H1 (cell line): Measurements from ENCODE around the gene ANK3. TPM values are rescaled to one million over a fixed set of nuclear protein-coding genes. Genes with fewer than 3 reads are reported as not detected.

Source experiments
- CTCF ChIA-PET: fragments of 300-600 bp; sonication (Branson Sonifier 250); formaldehyde crosslinking; loops from one replicate; lab custom pipeline; 2021; ENCODE audit not compliant: partially characterized antibody; lab: Charles Lee
- POLR2A ChIA-PET: fragments of 300-600 bp; sonication (Branson Sonifier 250); formaldehyde crosslinking; loops from one replicate; lab custom pipeline; 2021; ENCODE audit warnings: inconsistent platforms; ENCODE audit not compliant: partially characterized antibody; lab: Charles Lee
- DNase-seq, 2 experiments: peaks; one replicate each; pipeline versions ENCODE4 v3.0.0 to v3.0.0-alpha.2; 2010 to 2022; ENCODE audit warnings: low spot score in 2 of 2, low read depth in 1 of 2, mixed read lengths in 1 of 2
- FAIRE-seq: peaks from 2 replicates; lab custom pipeline; 2011; peaks lifted over from hg19 to GRCh38; lab: Jason Lieb, UNC
- H2AFZ ChIP-seq: 2 replicates; pipeline ENCODE4 v1.8.1; 2012; ENCODE audit warnings: low read length, inconsistent platforms
- H2AK5ac ChIP-seq: 2 replicates; pipeline ENCODE4 v1.6.1; 2013; ENCODE audit warnings: low read depth, low read length
- H2BK120ac ChIP-seq: replicated peaks from 2 replicates; pipeline ENCODE3; 2013; ENCODE audit warnings: low read depth, low read length, inconsistent platforms
- H2BK12ac ChIP-seq: 2 replicates; pipeline ENCODE4 v1.6.1; 2013; ENCODE audit warnings: low read depth, low read length
- H2BK15ac ChIP-seq: 2 replicates; pipeline ENCODE4 v1.6.1; 2013; ENCODE audit warnings: low read length
- H2BK20ac ChIP-seq: 2 replicates; pipeline ENCODE4 v1.6.1; 2013; ENCODE audit warnings: low read length
- H2BK5ac ChIP-seq: 2 replicates; pipeline ENCODE4 v1.6.1; 2013; ENCODE audit warnings: low read depth, low read length
- H3K14ac ChIP-seq: 2 replicates; pipeline ENCODE4 v1.6.1; 2013; ENCODE audit warnings: inconsistent platforms; ENCODE audit not compliant: insufficient read length
- H3K18ac ChIP-seq: 2 replicates; pipeline ENCODE4 v1.6.1; 2013; ENCODE audit warnings: low read length; ENCODE audit errors: extremely low read depth
- H3K23ac ChIP-seq: 2 replicates; pipeline ENCODE4 v1.6.1; 2013; ENCODE audit warnings: inconsistent platforms; ENCODE audit not compliant: insufficient read length
- H3K23me2 ChIP-seq: 2 replicates; pipeline ENCODE4 v1.6.1; 2013; ENCODE audit warnings: low read depth, low read length
- H3K27ac ChIP-seq: 2 replicates; pipeline ENCODE4 v1.6.1; 2011; ENCODE audit warnings: low read depth, low read length, inconsistent platforms
- H3K27me3 ChIP-seq, 4 experiments: replicated peaks in 1 of 4; 1 replicate in 1 of 4; 2 replicates in 3 of 4; pipeline versions ENCODE4 v1.6.1 to v1.8.1; 2011 to 2013; ENCODE audit warnings: low read length in 3 of 4, mild to moderate bottlenecking in 3 of 4, inconsistent platforms in 2 of 4, mixed read lengths in 2 of 4, moderate library complexity in 1 of 4; ENCODE audit not compliant: control insufficient read depth in 3 of 4, insufficient read depth in 3 of 4; ENCODE audit errors: extremely low read depth in 1 of 4
- H3K36me3 ChIP-seq, 4 experiments: 2 replicates each; pipeline versions ENCODE4 v1.6.1 to v1.8.1; 2011 to 2013; ENCODE audit warnings: mild to moderate bottlenecking in 4 of 4, low read length in 3 of 4, moderate library complexity in 2 of 4, control low read depth in 1 of 4, inconsistent platforms in 1 of 4; ENCODE audit not compliant: insufficient read depth in 4 of 4, control insufficient read depth in 2 of 4
- H3K4ac ChIP-seq: replicated peaks from 2 replicates; pipeline ENCODE3; 2013; ENCODE audit warnings: low read length, low read depth, mixed read lengths, inconsistent platforms; ENCODE audit not compliant: insufficient read length
- H3K4me1 ChIP-seq, 4 experiments: replicated peaks in 1 of 4; 1 replicate in 1 of 4; 2 replicates in 3 of 4; pipeline versions ENCODE4 v1.6.1 to v1.8.1; 2011 to 2013; ENCODE audit warnings: low read length in 3 of 4, inconsistent platforms in 2 of 4, mixed read lengths in 1 of 4; ENCODE audit not compliant: insufficient read depth in 4 of 4, control insufficient read depth in 3 of 4
- H3K4me2 ChIP-seq, 2 experiments: 2 replicates each; pipeline versions ENCODE4 v1.6.1 to v1.8.1; 2011 to 2013; ENCODE audit warnings: low read depth in 2 of 2, low read length in 2 of 2, control low read depth in 1 of 2, inconsistent platforms in 1 of 2, mild to moderate bottlenecking in 1 of 2; ENCODE audit not compliant: insufficient read depth in 1 of 2
- H3K4me3 ChIP-seq, 4 experiments: fragments of 200-600, 300-600 bp in 1 of 4; sonication (generic), shearing (Covaris generic), sonication (Bioruptor Twin) in 1 of 4; 2 replicates each; pipeline versions ENCODE4 v1.5.1 to v1.8.1; 2011 to 2016; ENCODE audit warnings: low read length in 4 of 4, low read depth in 3 of 4, control low read depth in 2 of 4, inconsistent platforms in 2 of 4, mild to moderate bottlenecking in 2 of 4, mixed read lengths in 1 of 4, moderate library complexity in 1 of 4; ENCODE audit not compliant: insufficient read depth in 2 of 4; ENCODE audit errors: extremely low read depth in 1 of 4
- H3K56ac ChIP-seq: replicated peaks from 2 replicates; pipeline ENCODE3; 2013; ENCODE audit warnings: low read depth, mild to moderate bottlenecking, mixed read lengths, low read length, inconsistent platforms; ENCODE audit not compliant: insufficient read length
- H3K79me1 ChIP-seq: 2 replicates; pipeline ENCODE4 v1.6.1; 2013; ENCODE audit warnings: low read depth, low read length, control low read depth
- H3K79me2 ChIP-seq, 2 experiments: 2 replicates each; pipeline versions ENCODE4 v1.6.1 to v1.8.1; 2012 to 2013; ENCODE audit warnings: low read length in 2 of 2, mild to moderate bottlenecking in 2 of 2, inconsistent platforms in 1 of 2; ENCODE audit not compliant: insufficient read depth in 2 of 2, control insufficient read depth in 1 of 2
- H3K9ac ChIP-seq, 4 experiments: replicated peaks in 1 of 4; 1 replicate in 1 of 4; 2 replicates in 3 of 4; pipeline versions ENCODE4 v1.6.1 to v1.8.1; 2011 to 2013; ENCODE audit warnings: low read depth in 3 of 4, low read length in 3 of 4, control low read depth in 2 of 4, mild to moderate bottlenecking in 2 of 4, moderate library complexity in 2 of 4, inconsistent platforms in 1 of 4; ENCODE audit errors: extremely low read depth in 1 of 4
- H3K9me3 ChIP-seq, 2 experiments: 2 replicates each; pipeline versions ENCODE4 v1.6.1 to v1.8.1; 2012 to 2013; ENCODE audit warnings: mild to moderate bottlenecking in 2 of 2, moderate library complexity in 2 of 2, control low read depth in 1 of 2, inconsistent platforms in 1 of 2, low read depth in 1 of 2, low read length in 1 of 2, mixed read lengths in 1 of 2; ENCODE audit not compliant: insufficient read depth in 2 of 2
- H4K20me1 ChIP-seq, 2 experiments: replicated peaks in 1 of 2; 2 replicates each; pipeline versions ENCODE3 to v1.8.1; 2011 to 2013; ENCODE audit warnings: inconsistent platforms in 2 of 2, low read length in 2 of 2, mild to moderate bottlenecking in 1 of 2; ENCODE audit not compliant: insufficient read depth in 2 of 2, control insufficient read depth in 1 of 2
- H4K5ac ChIP-seq: 2 replicates; pipeline ENCODE4 v1.6.1; 2013; ENCODE audit warnings: low read length, low read depth, mixed read lengths, inconsistent platforms; ENCODE audit not compliant: insufficient read length
- H4K8ac ChIP-seq: 2 replicates; pipeline ENCODE4 v1.8.0; 2013; ENCODE audit warnings: mild to moderate bottlenecking, moderate library complexity, low read length, inconsistent platforms; ENCODE audit not compliant: insufficient read depth; ENCODE audit errors: extremely low read depth
- H4K91ac ChIP-seq: replicated peaks from 2 replicates; pipeline ENCODE3; 2013; ENCODE audit warnings: low read length, mixed read lengths, inconsistent platforms; ENCODE audit not compliant: insufficient read length
- ATF2 ChIP-seq: IDR thresholded peaks from 2 replicates; pipeline ENCODE4 v1.6.1; 2012; ENCODE audit warnings: low read length, inconsistent platforms
- KDM1A ChIP-seq: fragments of 200-600, 300-600 bp; sonication (generic); IDR thresholded peaks from 2 replicates; pipeline ENCODE4 v1.7.1; 2016; ENCODE audit warnings: mild to moderate bottlenecking, low read length, borderline replicate concordance
- RBBP5 ChIP-seq: IDR thresholded peaks from 2 replicates; pipeline ENCODE4 v1.7.1; 2012; ENCODE audit warnings: low read depth, mild to moderate bottlenecking, inconsistent platforms, low read length, moderate library complexity, borderline replicate concordance
- RNF2 ChIP-seq: fragments of 200-900, 300-1000 bp; sonication (generic); IDR thresholded peaks from 2 replicates; pipeline ENCODE4 v1.7.1; 2016; ENCODE audit warnings: borderline replicate concordance, low read depth, mild to moderate bottlenecking, antibody characterized with exemption, low read length; ENCODE audit not compliant: poor library complexity, severe bottlenecking; ENCODE audit errors: missing control alignments
- ZNF274 ChIP-seq: IDR thresholded peaks from 2 replicates; pipeline ENCODE4 v1.7.0; 2012; ENCODE audit warnings: low read length, borderline replicate concordance; ENCODE audit errors: extremely low read depth
- WGBS, 2 experiments: shearing (Covaris generic) in 1 of 2; methylation state at CpG; one replicate each; pipeline versions ENCODE4 v1.1.6 to v1.1.7; 2013 to 2015; ENCODE audit warnings: low lambda C conversion rate in 2 of 2, mixed read lengths in 2 of 2, inconsistent platforms in 1 of 2, low coverage in 1 of 2, missing lambda C conversion rate in 1 of 2; ENCODE audit not compliant: insufficient replicate concordance in 2 of 2, insufficient coverage in 1 of 2, insufficient read length in 1 of 2; ENCODE audit errors: extremely low coverage in 1 of 2, missing lambda C conversion rate in 1 of 2; 5-methylcytosine and 5-hydroxymethylcytosine counted together
- polyA plus RNA-seq, 7 experiments: library from polyadenylated mRNA; depleted of rRNA in 3 of 7; stranded (reverse) in 5 of 7; unstranded in 2 of 7; fragments of >200 nt in 5 of 7; fragments of 200-250 nt in 2 of 7; gene quantifications; 1 replicate in 5 of 7; 2 replicates in 1 of 7; 4 replicates in 1 of 7; pipeline versions ENCODE4 v1.2.1 to v1.2.3, GENCODE V29; 2011 to 2013; ENCODE audit warnings: missing spikeins in 2 of 7, mixed read lengths in 2 of 7
- total RNA-seq: library from RNA; stranded (reverse); fragmentation: NEBNext Ultra II Directional; extraction: Animal tissue kit (Norgen Biotek cat#: 25700); gene quantifications from 2 replicates; pipeline ENCODE4 v1.2.1, GENCODE V29; 2021

The ANK3 gene
- total and polyA plus RNA-seq, 2 of the 8 experiments (the other 6 are each of a cell fraction or from before 2014, with no cell fraction given) = 18.1 to 67.9 TPM

GRCh38 chr10:60188548-60188947 lies 201.1 kb downstream of the ANK3 start:
- Histone ChIP-seq H3K23ac (no peak overlapping the region), H3K4me1 (no peaks in the 10 kb centered on the region), H2BK12ac (no peak overlapping the region), H3K18ac (no peak overlapping the region), H3K23me2 (no peaks in the 10 kb centered on the region), H4K20me1 (no peaks in the 10 kb centered on the region), H3K4me3 (no peak overlapping the region), H2AFZ (no peak overlapping the region), H2BK20ac (no peak overlapping the region), H4K5ac (no peak overlapping the region), H3K27ac (no peak overlapping the region), H3K27me3 (no peaks in the 10 kb centered on the region), H3K36me3 (no peaks in the 10 kb centered on the region), H3K9ac (no peak overlapping the region), H2BK5ac (no peak overlapping the region), H2BK120ac (no peak overlapping the region), H3K4me2 (no peak overlapping the region), H3K9me3 (no peaks in the 10 kb centered on the region), H3K4ac (no peak overlapping the region), H3K14ac (no peak overlapping the region), H3K56ac (no peak overlapping the region), H2AK5ac (no peak overlapping the region), H3K79me2 (no peaks in the 10 kb centered on the region), H3K79me1 (no peaks in the 10 kb centered on the region), H2BK15ac (no peak overlapping the region), H4K8ac (no peak overlapping the region), H4K91ac (no peak overlapping the region)
- no peak for DNase-seq
- WGBS, 2 experiments = 89% methylated on average over 1 of the region's 1 CpG; no CpG with 5 or more reads in 1 of the 2 experiments
- TF ChIP-seq RNF2 = no peak
- no peak for TF ChIP-seq KDM1A
- no peak for TF ChIP-seq ZNF274
- TF ChIP-seq ATF2 = no peak
- TF ChIP-seq RBBP5 = no peak
- FAIRE-seq = no peak
- POLR2A ChIA-PET = no interaction called here
- CTCF ChIA-PET = interaction anchor here (0.8 to 2.3 kb wide), 7 partner anchors 10 to 90 kb away, joined by 3 to 8 read pairs (median 5); no protein-coding TSS in a partner anchor
